Measurements from ENCODE around the gene GRM7.

The GRM7 gene

GRCh38 chr3:6985848-6986247 is 124.9 kb downstream of the GRM7 start:
- DNase-seq = no peak

- no peak for DNase-seq
These were observed 128.8 kb downstream of the GRM7 start for GRCh38 chr3:6989608-6990291.

GRCh38 chr3:6994081-6994668 is 133.3 kb downstream of the GRM7 start:
- no peak for DNase-seq

- DNase-seq = no peak
These were observed 139.6 kb downstream of the GRM7 start for GRCh38 chr3:7000501-7000900.

DNA sequence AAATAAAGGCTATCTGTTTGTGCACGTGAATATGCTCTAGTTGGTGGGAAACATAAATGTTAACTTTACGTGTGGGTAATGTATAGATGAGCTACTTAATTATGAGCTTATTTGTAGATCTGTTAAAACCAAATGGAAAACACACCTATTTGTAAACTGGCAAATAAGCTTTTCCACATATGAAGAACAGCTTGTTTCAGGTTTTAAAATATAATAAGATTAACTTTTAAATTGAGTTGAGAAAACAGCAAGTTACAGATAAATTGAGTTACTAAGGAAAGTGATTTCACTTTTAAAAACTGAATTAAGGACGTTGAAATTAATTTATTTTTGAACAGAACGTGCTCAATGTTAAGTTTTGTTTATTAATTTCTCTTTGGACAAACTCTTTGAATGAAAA is 140.5 kb downstream of the GRM7 start:
- DNase-seq = no peak

- no peak for DNase-seq
These were observed 154.9 kb downstream of the GRM7 start for GRCh38 chr3:7015683-7016440.

DNA sequence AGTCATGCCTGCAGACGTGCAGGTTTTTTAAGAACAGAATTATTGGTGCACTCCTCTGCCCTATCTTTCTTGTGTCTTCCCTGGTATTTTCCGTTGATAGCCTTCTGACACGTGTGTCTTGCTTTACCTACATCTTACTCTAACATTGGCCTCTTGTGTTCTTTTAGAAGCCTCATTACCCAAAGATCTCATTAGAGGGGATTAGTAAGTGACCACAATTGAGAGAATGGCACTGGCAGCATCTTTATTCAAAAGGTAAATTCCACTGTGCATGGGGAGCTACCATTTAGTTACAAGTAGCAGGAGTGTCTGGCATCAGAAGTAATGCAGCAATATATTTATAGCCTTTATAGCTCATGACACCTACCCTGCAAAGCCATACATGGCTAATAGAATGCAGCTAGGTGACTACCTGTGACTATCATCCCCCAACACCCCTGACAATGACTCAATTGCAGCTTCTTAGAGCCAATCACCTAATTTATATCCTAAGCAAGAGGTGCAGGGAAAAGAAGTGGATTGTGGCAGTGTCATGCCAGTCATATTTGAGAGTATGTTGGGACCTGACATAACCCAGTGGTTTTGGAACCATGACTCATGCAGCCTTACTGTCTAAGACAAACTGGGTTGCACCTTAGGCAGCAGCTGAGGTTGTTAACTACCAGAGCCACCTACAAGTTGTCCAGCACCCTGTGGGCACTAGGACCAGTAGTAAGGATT is 164.8 kb downstream of the GRM7 start:
- DNase-seq = no peak

- DNase-seq = no peak
These were observed 168.6 kb downstream of the GRM7 start for GRCh38 chr3:7029562-7029961.

DNA sequence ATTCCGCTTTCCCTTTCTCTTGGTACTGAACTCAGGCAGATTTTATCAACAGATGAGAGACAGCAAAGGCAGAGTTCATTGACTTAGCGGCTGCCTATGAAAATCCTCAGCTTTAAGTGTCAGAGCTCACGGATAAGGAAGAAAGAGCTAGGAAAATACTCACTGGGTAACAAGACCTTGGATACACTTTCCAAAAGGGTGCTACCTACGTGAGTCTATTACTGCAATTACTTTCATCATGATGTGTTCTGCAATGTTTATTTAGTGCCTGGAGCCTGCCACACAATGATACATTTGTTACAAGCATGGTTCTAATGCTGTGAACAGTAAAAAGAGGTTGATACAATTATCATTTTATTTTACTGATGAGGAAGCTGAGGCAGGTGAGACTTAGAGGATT is 177.5 kb downstream of the GRM7 start:
- DNase-seq = no peak

GRCh38 chr3:7062714-7063113 is 201.8 kb downstream of the GRM7 start:
- DNase-seq = no peak

GRCh38 chr3:7070461-7070860 is 209.5 kb downstream of the GRM7 start:
- DNase-seq = no peak

DNA sequence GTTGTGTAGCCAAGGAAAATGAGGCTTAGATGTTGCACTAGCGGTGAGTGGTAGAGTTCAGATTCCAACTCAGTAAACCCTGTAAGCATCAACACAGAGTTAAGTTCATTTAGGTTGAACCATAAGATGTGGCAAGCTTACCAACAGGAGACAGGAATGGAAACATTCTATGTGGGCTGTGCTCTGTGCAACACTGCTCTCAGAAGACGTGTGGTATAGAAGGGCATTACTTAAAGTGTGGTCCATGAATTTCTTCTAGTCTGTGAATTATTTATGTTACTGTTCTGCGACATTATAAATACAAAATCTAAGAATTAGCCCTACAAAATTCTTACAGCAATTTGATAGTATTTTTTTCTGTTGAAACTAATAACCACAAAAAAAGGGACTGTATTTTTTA is 213.3 kb downstream of the GRM7 start:
- DNase-seq = no peak

GRCh38 chr3:7075117-7075516 is 214.2 kb downstream of the GRM7 start:
- DNase-seq = no peak

DNA sequence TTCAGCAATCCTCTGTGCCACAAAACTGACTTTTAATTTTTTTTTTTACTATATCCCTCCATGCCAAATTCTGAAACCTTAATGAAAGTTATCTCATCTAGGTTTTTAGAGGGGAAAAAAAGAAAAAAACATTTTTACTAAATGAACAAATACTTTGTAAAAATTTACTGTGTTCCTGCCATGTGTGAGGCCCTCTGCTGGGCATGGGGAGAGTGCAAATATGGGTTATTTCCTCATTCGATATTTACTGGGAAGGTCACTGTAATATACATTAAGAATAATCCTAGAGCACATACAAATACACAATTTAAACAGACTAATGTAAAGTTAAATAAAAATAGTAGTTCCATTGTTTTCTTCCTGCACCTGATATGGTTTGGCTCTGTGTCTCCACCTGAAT is 215.0 kb downstream of the GRM7 start:
- DNase-seq = no peak

GRCh38 chr3:7082244-7082643 is 221.3 kb downstream of the GRM7 start:
- no peak for DNase-seq

- DNase-seq = no peak
These were observed 225.5 kb downstream of the GRM7 start for GRCh38 chr3:7086417-7086816.

DNA sequence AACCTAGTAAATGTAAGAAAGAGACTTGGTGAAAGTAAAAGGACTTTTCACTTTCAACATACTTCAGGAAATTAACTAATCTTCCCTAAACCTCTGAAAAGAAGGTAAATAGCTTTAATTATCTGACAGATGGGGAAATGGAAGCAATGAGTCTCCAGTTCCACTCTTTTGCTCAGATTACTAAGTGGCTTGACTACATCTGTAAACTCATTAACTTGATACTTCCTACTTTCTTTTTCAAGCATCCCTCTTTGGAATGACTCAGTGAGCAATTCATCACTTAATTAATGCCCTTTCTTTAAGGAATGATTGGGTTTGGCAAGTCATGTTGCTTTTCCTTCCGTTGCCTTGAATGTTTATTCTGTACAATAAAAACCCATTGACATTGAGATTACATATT is 234.2 kb downstream of the GRM7 start:
- no peak for DNase-seq

- no peak for DNase-seq
These were observed 239.2 kb downstream of the GRM7 start for GRCh38 chr3:7100136-7100535.

- no peak for DNase-seq
These were observed 245.7 kb downstream of the GRM7 start for GRCh38 chr3:7106635-7107034.

- no peak for DNase-seq
These were observed 251.7 kb downstream of the GRM7 start for GRCh38 chr3:7112523-7113056.

GRCh38 chr3:7144697-7145308 is 283.9 kb downstream of the GRM7 start:
- DNase-seq = no peak

DNA sequence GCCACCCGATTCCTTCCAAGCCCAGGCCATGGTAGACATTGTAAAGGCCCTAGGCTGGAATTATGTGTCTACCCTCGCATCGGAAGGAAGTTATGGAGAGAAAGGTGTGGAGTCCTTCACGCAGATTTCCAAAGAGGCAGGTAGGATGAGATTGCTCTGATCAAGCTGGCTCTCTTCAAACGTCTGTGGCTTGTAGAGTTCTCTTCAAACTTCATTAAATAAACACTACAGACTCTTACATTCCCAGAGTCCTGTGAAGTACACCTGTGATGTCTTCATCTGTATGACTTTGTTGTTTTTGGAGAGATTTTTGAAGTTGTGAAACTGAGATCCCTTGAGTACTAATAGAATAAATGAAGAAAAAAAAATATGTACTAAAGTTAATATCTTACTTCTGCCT is 285.6 kb downstream of the GRM7 start:
- DNase-seq = no peak

- DNase-seq = no peak
These were observed 297.6 kb downstream of the GRM7 start for GRCh38 chr3:7158516-7158915.
